ENCODE data around the gene BRD8.
"Not testable (repeated sequence)": the region's sequence is repeated elsewhere in the genome, so short reads cannot be mapped to it uniquely, and the experiment has no call there.

Gene BRD8

DNA sequence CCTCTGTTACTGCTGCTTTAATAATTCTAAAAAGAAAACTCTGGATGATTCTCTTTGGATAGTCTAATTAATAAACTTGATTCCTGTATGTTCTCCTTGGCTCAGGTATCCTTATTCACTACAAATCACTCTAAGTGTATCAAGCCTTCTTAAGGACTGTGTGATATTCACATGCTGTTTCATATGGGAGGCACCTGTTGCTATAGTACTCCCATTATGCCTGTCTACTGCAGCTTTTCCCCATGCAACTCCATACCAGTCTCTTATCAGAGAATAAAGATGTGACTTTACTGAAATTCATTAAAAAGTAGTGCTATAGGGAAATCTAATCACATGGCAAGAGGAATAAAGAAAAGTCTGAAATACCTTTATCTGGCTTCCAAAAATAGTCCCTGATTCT is 14.7 kb downstream of the BRD8 start:
- TF ChIP-seq, protein P1, sequence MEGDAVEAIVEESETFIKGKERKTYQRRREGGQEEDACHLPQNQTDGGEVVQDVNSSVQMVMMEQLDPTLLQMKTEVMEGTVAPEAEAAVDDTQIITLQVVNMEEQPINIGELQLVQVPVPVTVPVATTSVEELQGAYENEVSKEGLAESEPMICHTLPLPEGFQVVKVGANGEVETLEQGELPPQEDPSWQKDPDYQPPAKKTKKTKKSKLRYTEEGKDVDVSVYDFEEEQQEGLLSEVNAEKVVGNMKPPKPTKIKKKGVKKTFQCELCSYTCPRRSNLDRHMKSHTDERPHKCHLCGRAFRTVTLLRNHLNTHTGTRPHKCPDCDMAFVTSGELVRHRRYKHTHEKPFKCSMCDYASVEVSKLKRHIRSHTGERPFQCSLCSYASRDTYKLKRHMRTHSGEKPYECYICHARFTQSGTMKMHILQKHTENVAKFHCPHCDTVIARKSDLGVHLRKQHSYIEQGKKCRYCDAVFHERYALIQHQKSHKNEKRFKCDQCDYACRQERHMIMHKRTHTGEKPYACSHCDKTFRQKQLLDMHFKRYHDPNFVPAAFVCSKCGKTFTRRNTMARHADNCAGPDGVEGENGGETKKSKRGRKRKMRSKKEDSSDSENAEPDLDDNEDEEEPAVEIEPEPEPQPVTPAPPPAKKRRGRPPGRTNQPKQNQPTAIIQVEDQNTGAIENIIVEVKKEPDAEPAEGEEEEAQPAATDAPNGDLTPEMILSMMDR (IDR thresholded peaks at IDR 0.05; ENCODE audit: low read depth, low read length, missing control alignments) = no peak
- no peak for DNase-seq (ENCODE audit: extremely low read depth, low read depth)
- no peak overlapping the region for H3K4me3 ChIP-seq (replicated peaks; ENCODE audit: low read depth, low read length)

DNA sequence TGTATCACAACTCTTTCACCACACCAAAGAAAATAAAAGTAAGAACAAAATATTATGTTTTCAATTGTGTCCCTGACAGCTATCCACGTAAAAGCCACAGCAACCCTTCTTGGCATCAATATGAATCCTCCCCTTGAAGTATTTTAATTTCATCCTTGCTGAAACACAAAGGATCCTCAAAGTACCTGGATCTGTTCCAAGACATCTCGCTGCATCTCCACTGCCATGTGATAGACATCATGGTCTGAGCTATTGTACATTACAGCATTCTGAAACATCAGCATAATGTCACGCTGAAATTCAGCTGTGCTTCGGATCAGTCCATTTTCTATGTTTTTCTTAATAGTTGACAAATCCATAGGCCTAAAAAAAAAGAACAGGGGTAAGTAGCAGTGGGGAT is 17.7 kb downstream of the BRD8 start:
- DNase-seq (ENCODE audit: extremely low read depth, low read depth) = no peak
- H3K4me3 ChIP-seq (replicated peaks; ENCODE audit: low read depth, low read length) = no peak overlapping the region
- TF ChIP-seq, protein P1 (IDR thresholded peaks at IDR 0.05; ENCODE audit: low read depth, low read length, missing control alignments) = no peak

DNA sequence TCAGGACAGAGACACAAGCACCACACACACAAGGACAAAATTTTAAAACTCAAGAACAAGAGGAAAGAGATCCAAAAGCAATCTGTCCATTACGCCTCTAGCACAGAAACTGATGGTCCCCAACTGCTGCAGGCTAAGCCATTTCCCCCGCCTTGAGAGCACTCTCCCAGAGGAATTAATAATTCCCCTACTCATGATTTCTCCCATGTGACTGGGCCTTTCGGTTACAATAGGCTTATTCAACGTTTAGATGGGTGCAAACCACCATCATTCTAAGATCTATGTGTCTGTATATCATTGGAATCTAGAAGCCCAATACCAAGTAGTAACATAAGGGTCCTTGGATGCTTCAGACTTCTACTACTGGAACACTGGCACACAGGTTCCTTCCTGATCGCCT is 18.8 kb downstream of the BRD8 start:
- TF ChIP-seq, protein P1 (IDR thresholded peaks at IDR 0.05; ENCODE audit: low read depth, low read length, missing control alignments) = no peak
- no peak for DNase-seq (ENCODE audit: extremely low read depth, low read depth)
- H3K4me3 ChIP-seq (replicated peaks; ENCODE audit: low read depth, low read length) = no peak overlapping the region

DNA sequence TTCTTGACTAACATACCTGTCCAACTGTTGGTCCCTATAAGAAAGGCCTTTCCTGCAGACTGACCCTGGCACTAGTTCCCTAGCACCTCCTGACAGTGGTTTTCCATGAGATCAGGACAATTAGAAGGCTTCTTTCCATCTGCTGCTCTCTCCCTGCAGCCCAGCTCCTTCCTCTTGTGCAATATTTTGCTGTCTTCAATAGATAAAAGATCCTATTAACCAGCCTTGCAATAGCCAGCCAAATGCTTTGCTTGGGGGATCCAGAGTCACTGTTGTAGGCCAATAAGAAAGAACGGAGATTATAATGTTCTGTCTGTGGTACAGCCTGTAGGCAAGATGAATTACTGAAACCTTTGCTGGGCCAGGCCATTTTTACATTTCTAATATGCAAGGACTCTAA is 20.8 kb downstream of the BRD8 start:
- TF ChIP-seq, protein P1 (IDR thresholded peaks at IDR 0.05; ENCODE audit: low read depth, low read length, missing control alignments) = no peak
- DNase-seq (ENCODE audit: extremely low read depth, low read depth) = no peak

GRCh38 chr5:138155977-138156376 is 22.5 kb downstream of the BRD8 start:
- not testable (repeated sequence) for H3K4me3 ChIP-seq (replicated peaks; ENCODE audit: low read depth, low read length); DNase-seq (ENCODE audit: extremely low read depth, low read depth)

More for the DNA sequence above, 20.8 kb downstream of the BRD8 start:
- H3K4me3 ChIP-seq (replicated peaks; ENCODE audit: low read depth, low read length) = no peak overlapping the region

- DNase-seq (ENCODE audit: extremely low read depth, low read depth) = no peak
- H3K4me3 ChIP-seq (replicated peaks; ENCODE audit: low read depth, low read length) = no peak overlapping the region
- TF ChIP-seq, protein P1 (IDR thresholded peaks at IDR 0.05; ENCODE audit: low read depth, low read length, missing control alignments) = no peak
These were observed 28.9 kb downstream of the BRD8 start for GRCh38 chr5:138149530-138149929.

GRCh38 chr5:138148811-138149210 is 29.6 kb downstream of the BRD8 start:
- H3K4me3 ChIP-seq (replicated peaks; ENCODE audit: low read depth, low read length) = no peak overlapping the region
- DNase-seq (ENCODE audit: extremely low read depth, low read depth) = peak; percentile 57
- TF ChIP-seq, protein P1 (IDR thresholded peaks at IDR 0.05; ENCODE audit: low read depth, low read length, missing control alignments) = no peak

DNA sequence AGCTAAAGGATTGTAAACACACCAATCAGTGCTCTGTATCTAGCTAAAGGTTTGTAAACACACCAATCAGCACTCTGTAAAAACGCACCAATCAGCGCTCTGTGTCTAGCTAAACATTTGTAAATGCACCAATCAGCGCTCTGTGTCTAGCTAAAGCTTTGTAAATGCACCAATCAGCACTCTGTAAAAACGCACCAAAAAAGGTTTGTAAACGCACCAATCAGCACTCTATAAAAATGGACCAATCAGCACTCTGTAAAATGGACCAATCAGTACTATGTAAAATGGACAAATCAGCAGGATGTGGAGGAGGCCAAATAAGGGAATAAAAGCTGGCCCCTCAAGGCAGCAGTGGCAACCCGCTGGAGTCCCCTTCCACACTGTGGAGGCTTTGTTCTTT is 34.9 kb downstream of the BRD8 start:
- H3K4me3 ChIP-seq (replicated peaks; ENCODE audit: low read depth, low read length); DNase-seq (ENCODE audit: extremely low read depth, low read depth): not testable (repeated sequence)
